K562 (cell line): ENCODE measurements around the gene GON4L.

Source experiments
- POLR2A ChIP-seq: fragments of 450-650 bp; conservative IDR thresholded peaks from 2 replicates; pipeline ENCODE4 v1.6.1; 2016
- POLR2AphosphoS5 ChIP-seq: IDR thresholded peaks from 2 replicates; pipeline ENCODE4 v1.6.1; 2011; ENCODE audit warnings: mild to moderate bottlenecking, low read depth, low read length, moderate library complexity; ENCODE audit not compliant: control insufficient read depth, insufficient read depth
- TCF7L2 ChIP-seq: fragments of 150-350 bp; IDR thresholded peaks from 2 replicates; pipeline ENCODE4 v1.6.1; 2016; ENCODE audit warnings: low read depth, mild to moderate bottlenecking, low read length, moderate library complexity
- ZKSCAN8 ChIP-seq: fragments of 200-800 bp; sonication (Bioruptor generic); IDR thresholded peaks from 2 replicates; pipeline ENCODE4 v1.6.1; 2016; ENCODE audit warnings: missing genetic modification characterization, missing compliant biosample characterization

GRCh38 chr1:155897746-155898145 lies 40.7 kb upstream of the GON4L start:
- TF ChIP-seq POLR2AphosphoS5 (no peak), TCF7L2 (no peak), ZKSCAN8 (no peak), POLR2A (no peak)
